GM18907 (cell line): ENCODE results near the gene PRRX2.

Experiments
- ATAC-seq: cut with Tn5 transposase; IDR thresholded peaks from one replicate; pipeline ENCODE4 v1.9.1; 2021; ENCODE audit warnings: mild to moderate bottlenecking, moderate library complexity; ENCODE audit not compliant: unreplicated experiment

Gene PRRX2

GRCh38 chr9:129665389-129665775 is at the start of gene PRRX2:
TSS of gene PRRX2 (plus strand) at chr9:129665647. CDS start at chr9:129665868, 221 bp downstream.
- no peak for ATAC-seq

DNA sequence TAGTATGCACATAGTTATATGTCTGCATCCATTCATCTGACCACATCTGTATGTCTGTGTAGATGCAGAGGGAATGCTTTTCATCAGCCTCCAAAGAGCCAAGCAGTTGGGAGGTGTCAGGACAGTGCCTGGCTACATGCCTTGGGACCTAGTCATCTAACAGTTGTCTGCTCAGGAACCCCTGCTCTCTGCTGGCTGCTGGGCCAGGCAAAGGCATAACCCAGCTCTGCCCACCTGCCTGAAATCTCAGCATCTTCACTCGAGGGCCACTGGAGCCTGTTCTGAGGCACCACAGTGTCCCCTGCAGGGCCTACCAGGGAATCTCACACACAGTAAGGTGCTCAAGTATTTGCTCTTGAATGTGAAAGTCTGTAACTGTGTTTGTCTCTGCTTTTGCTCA is 48.3 kb upstream of the PRRX2 start:
- no peak for ATAC-seq

DNA sequence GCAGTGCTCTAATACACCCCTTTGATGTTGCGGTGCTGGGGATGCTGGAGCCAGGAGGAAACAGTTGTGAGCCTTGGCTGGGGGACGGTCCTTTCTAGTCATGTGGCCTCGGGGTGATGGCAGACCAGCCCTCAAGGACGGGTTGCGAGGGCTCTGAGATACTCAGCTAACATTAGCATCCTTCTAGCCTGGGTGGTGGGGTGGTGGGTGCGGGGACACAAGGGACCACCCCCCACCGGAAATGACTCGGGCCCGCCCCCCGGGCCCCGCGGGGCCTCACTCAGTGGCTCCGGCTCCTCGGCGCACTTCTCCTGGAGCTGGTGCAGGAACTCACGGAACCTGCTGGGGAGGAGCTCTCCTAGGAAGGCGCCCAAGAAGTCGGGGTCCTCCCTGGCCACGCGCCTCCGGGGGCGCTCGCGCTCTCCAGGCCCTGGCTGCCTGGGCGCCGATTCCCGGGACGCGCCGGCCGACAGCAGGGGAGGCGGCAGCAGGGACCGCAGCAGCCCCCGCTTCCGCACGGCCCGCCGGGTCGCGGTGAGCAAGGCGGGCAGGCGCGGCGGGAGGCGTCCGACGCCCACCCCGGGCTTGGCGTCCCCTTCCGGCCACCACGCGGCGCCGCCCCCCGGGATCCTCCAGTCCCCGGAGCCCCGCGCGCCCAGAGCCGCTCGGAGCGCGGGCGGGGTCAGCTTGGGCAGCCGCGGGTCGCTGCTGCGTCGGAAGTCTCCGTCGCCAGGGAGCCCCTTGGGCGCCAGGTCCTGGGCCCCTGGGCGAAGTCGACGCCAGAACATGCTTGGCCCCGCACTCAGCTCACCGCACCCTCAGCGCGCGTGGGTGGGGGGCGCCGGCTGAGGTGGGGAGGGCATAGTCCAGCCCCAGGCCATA is 45.4 kb upstream of the PRRX2 start:
- ATAC-seq = no peak

DNA sequence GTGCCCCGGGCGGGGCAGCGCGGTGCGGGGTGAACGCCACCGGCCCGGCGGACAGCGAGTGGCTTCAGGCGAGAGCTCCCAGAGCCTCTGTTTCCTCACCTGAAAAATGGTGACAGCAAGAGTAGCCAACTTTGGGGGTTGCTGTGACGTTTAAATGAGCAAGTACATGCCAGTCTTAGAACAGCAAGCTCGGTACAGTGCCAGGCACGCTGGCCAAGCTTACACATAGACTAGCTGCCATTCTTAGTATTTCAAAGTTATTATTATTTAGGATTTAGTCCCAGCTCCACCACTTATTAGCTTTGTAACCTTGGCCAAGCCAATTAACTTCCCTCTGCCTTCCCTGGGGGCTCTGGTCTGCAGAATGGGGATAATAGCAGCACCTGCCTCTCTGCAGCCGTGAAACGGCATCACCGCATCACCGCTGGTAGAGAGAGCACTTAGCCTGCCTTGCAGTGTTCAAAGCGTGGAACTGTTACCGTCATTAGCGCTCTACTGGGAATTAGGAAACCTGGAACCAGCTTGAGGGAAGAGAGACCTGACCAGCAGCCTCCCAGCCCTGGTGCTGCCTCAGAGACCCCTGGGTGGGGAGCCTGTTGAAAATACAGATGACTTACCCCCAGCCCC is 44.7 kb upstream of the PRRX2 start, which contains the start of gene C9orf50:
Gene C9orf50 (minus strand): TSS at position 433 of the 627 bp plus-strand sequence. CDS start 527 bp downstream, outside the sequence.
- ATAC-seq = no peak

DNA sequence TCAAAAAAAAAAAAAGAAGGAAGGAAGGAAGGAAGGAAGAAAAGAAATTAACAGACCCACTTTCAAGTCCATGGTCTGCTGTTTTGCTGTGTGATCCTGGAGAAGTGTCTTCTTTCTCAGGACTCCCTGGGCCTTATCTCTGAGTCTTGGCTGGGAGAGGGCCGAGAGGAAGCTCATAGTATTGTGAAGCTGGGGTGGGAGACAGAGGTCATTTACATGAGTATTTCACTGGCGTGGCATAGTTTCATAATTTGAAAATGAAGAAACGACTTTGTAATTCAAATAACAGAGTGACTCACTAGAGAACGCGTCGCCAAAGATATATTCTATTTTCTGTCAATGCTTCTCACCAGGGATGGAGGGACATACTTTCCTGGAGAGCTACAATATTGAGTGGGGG is 42.1 kb upstream of the PRRX2 start:
- ATAC-seq = no peak

- ATAC-seq = no peak
Observed at GRCh38 chr9:129624168-129624759, 41.2 kb upstream of the PRRX2 start.

DNA sequence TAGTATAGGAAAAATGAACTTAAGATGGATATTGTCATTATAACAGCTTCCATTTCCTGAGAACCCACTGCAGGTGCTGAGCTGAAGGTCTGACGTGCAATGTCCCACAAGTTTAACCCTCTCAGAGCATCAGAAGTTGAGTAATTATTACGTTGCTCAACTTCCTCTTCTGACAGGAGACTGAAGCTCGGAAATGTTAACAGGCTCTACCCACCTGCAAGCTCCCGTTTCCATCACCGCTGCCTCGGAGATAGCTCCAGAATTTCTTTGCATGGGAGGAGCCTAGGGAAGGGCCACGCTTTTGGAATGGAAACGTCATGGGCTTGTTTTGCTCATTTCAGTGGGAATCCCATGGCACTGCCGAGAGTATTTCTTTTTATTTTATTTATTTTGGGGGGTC is 40.5 kb upstream of the PRRX2 start:
- ATAC-seq = no peak

DNA sequence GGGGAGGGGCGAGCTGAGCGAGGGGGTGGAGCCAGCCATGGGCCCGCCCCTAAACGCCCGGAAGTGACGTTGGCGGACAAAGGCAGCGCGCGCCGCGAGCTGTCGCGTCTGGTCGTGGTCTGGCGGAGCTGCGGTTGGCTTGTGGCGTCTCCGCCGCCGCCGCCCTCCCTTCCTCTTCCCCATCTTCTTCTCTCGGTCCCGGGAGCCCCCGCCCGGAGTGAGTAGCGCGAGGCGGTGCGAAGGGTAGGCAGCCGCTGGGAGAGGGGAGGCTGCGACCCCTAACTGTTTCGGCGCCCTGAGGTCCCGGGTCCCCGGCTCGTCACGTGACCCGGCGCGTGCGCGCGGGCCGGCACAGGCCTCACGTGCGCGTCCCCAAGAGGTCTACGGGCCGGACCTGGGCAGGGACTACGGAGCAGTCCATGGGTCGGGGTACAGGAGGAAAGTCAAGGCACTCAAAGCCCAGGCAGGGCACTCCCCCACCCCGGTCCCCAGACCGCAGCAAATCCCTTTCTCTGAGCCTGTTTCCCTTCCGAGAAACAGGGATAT is 39.3 kb upstream of the PRRX2 start, which contains the start of gene NTMT1:
Gene NTMT1 (plus strand): TSS at position 85 of the 546 bp plus-strand sequence. CDS start 6,541 bp downstream, outside the sequence.
- peak; percentile 78 for ATAC-seq

- peak; percentile 21 for ATAC-seq
Observed at GRCh38 chr9:129626625-129627284, 38.7 kb upstream of the PRRX2 start.

DNA sequence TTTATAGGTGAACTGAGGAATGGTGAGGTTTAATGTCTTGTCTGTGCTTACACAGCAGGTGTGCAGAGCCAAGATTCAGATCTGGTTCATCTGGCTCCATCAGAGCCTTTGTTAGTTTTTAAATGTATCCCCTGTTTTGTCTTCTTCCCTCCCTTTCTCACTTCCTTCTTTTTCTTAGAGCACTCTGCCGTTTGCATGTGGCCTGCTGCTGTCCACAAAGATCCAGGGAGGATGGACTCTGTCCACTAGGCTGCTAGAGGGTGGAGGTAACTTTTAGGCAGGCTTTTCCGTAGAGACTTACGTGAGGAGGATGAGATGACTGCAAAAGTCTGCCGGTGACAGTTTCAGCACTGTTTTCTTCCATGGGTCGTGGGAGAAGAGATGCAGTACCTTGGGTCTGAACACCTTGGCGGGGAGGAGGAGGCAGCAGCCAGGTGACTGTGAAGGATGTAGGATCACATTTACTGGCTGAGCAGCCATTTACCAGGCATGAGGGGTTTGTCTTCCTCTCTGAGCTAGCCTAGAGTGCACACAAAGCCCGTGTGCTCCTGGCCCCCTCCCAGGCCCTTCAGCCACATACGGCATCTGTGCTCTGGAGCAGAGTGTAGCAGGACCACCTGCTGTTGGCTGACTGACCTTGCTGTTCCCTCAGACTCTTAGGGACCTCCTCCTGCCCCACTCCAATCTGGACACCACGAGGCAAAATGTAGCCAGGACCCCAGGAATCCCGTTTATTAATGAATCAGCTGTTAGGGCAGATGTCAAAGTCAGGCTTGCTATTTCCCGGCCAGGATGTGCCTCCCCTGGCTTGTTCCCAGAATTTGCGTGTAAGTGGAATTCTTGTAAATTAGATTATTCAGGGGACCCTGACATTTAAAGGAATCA is 37.6 kb upstream of the PRRX2 start:
- no peak for ATAC-seq

- ATAC-seq = no peak
Observed at GRCh38 chr9:129628709-129629108, 36.7 kb upstream of the PRRX2 start.

- no peak for ATAC-seq
Observed at GRCh38 chr9:129629251-129629820, 36.1 kb upstream of the PRRX2 start.

- ATAC-seq = no peak
Observed at GRCh38 chr9:129630967-129631673, 34.3 kb upstream of the PRRX2 start.

DNA sequence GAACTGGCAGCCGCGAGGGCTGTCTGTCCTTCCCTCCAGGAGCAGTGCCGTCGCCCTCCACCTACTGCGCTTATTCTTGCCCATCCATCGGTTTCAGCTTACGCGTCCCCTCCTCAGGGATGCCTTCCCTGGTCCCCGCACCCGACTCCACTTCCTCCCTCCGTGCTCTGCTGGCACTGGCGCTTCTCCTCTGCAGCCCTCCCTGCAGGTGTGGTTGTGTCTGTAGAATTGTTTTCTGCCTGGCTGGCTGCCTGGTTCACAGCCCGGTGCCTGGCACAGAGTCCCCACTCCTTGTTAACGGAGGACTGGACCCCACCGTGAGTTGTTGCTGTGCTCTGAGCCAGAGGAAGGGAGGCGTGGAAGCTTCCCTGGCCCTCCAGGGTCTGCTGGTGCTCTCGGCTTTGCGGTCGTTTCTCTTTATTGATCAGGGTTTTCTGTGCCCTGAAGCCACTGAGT is 33.7 kb upstream of the PRRX2 start:
- ATAC-seq = no peak

DNA sequence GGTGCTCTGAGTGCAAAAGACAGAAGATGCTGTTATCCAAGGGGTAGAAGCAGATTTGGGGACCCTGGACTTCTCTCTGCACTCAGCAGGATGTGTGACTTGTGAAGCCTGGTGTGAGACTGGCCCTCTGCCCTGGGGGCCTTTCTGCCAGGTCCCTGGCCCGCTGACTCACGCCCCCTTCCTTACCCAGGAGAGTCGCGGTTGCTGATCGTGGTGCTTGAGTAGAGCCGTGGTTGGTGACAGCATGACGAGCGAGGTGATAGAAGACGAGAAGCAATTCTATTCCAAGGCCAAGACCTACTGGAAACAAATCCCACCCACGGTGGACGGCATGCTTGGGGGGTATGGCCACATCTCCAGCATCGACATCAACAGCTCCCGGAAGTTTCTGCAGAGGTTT is 33.0 kb upstream of the PRRX2 start:
- ATAC-seq = no peak

GRCh38 chr9:129633207-129633606 is 32.2 kb upstream of the PRRX2 start:
- ATAC-seq = no peak

DNA sequence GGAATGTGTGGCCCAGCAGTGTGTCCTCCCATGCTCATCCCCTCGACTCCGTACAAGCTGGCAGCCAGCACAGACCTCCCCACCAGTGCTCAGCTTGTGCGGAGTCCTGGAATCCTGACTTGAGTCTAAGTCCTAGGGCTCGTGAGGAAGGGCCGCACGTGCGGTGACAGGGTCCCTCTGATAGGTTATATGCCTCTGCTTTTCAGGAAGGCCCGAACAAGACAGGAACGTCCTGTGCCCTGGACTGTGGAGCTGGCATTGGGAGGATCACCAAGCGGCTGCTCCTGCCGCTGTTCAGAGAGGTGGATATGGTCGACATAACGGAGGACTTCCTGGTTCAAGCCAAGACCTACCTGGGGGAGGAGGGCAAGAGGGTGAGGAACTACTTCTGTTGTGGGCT is 31.6 kb upstream of the PRRX2 start:
- ATAC-seq = no peak

DNA sequence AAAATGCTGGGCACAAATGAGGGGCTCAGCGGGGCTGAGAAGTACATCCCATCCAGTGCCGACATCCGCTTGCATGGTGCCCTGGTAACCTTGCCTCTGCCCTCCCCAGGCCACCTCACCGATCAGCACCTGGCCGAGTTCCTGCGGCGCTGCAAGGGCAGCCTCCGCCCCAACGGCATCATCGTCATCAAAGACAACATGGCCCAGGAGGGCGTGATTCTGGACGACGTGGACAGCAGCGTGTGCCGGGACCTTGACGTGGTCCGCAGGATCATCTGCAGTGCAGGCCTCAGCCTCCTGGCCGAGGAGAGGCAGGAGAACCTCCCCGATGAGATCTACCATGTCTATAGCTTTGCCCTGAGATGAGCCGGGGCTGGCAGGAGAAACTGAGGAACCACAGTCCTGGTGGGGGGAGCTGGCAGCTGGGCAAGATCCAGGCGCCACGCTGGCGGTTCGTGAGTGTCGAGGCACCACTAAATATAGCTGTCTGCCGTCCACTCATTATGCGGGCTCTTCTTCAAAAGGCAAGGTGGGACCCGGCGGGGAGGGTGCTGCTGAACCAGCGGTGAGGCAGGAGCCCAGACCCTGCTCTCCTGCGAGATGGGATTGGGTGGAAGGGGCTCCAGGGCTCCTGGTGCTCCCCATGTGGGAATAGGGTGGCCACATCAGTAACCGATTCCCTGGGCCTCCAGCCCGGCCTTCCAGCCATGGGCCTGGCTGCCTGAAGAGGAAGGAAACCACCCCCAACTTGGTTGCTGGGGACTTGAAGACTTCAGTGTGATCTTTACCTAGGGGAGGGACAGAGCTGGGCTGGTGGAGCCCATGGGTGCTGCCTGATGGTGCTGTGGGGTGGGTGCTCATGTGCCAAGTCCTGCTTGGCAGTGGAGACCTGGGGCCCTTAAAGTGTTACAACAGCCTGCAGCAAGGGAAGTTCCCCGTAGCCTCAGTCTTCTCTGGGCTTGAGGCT is 30.1 kb upstream of the PRRX2 start:
- no peak for ATAC-seq
